DMS79 treated with DMSO at 0.1 percent for 48 hours (cell line): Measurements from ENCODE around the gene C11orf97.
"Not testable (repeated sequence)": the region's sequence is repeated elsewhere in the genome, so short reads cannot be mapped to it uniquely, and the experiment has no call there.

Experiments used
- DNase-seq: peaks from one replicate; lab custom pipeline; 2025; lab: John Stamatoyannopoulos, UW

C11orf97 gene, protein sequence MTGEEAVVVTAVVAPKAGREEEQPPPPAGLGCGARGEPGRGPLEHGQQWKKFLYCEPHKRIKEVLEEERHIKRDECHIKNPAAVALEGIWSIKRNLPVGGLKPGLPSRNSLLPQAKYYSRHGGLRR

GRCh38 chr11:94511932-94512781, at the start of gene C11orf97:
Gene C11orf97, plus strand, starts transcription at chr11:94512461. Its CDS starts 68 bp downstream, at chr11:94512529.
- peak; percentile 56 for DNase-seq

DNA sequence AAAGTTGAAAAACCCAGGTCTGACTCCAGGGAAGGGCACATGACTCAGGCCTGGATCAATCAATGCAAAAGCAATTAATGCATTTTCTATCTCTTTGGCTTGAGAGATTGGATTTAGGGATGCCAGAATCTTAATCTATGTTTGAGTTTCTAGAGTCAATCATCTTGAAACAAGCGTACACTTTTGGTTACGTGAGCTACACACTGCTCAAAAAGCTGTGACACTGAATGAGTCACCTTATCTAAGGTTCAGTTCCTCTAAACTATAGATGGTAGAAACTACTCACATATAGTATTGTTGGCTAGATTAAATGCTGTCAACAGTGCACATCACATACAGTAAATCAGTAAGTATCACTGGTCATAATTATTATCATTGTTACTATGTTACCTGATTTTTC, 42.8 kb upstream of the C11orf97 start:
- no peak for DNase-seq

- DNase-seq, result no peak
Observed at GRCh38 chr11:94472916-94473799, 39.1 kb upstream of the C11orf97 start.

DNA sequence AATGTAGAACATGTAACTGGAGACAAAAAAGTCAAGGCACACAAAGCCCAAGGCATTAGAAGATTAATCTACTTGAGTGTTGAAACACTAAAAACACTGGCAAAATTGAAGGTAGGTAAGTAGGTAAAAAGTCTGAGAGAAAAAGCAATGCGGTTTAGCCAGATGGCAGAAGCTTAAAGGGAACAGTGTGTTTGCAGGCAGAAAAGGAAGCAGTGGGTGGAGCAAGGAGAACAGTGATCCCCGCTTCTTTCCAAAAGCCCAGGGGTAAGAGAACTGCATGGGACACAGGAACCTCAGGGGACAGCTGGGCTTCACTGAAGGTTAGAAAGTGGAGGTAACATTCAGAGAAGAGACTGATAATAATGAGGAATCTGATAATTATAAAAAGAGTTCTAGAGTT, 34.6 kb upstream of the C11orf97 start:
- no peak for DNase-seq

DNA sequence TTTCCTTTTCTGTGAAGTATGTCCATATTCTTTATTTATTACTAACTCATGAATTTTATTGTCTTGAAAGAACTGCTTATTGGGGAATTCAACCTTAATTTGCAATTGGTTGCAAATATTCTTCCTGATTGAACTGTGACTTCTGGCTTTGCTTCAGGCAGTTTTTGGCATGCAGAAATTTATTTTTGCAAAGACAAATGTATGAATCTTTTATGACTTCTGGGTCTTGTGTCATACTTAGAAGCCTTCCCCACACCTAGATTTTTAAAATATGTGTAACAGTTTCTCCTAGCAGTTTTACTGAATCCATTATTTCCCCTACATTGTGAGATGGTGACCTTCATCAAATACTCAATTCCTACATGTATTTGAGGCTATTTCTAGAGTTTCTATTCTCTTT, 30.9 kb upstream of the C11orf97 start:
- DNase-seq, result no peak

DNA sequence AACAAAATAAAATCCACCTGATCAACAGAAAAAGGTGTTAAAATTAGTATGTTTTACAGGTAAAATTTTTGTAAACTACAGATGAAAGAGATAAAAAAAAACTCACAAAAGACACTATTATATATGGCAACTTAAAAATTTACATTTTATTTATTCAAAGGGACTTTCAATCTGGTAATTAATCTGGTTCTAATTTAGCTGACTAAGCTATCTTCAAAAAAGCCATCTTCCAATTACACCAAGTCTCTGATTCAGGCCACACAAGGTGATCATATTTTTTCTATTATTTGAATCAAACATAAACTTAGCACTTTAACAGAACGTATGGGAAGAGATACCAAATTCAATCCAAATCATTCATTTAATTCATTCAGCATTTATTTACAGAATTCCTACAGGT, 26.2 kb upstream of the C11orf97 start:
- no peak for DNase-seq

DNA sequence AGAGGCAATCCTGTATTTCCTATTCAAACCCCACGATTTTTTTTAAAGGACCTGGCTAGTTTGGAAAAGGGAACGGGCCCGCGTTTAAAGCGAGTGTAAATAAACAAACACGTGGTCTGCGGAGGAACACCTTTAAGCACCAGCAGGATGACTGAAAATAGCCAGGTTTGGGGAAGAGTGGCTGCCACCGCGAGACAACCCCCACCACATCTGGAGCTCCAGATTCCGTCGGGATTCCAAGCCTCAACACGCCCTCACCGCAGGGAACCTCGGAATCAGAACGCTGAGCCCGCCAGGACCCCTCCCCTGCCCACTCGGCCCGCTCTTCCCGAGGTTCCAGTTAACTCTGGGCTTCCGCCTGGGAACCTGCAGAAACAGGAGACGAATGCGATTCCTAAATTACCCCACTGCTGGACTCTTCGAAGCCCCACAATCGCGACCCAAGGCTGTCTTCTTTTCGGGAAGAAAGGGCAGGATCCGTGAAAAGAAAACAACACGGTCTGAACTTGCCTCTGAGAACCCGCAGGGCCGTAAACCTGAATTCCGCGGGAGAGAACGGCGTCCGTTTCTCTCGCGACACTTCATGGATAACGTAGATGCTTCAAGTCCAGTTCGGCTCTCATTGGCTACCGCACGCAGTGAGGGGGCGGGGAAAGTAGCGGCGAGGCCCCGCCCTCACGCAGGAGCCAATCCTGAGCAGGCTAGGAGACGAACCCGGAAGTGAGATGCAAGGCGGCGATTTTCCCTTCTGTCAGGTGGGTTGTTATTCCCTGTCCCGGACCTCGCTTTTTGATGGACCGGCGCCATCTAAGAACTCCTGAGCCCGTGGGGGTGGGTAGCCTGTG, 18.8 kb upstream of the C11orf97 start, which contains the start of the genes ANKRD49 and MRE11:
Gene ANKRD49, plus strand, starts transcription at position 704 of the 845 bp plus-strand sequence. CDS start 2,710 bp downstream, outside the sequence.
Gene MRE11, minus strand, starts transcription at position 564 of the 845 bp plus-strand sequence. CDS start 1,043 bp downstream, outside the sequence.
- DNase-seq, result peak; percentile 98

DNA sequence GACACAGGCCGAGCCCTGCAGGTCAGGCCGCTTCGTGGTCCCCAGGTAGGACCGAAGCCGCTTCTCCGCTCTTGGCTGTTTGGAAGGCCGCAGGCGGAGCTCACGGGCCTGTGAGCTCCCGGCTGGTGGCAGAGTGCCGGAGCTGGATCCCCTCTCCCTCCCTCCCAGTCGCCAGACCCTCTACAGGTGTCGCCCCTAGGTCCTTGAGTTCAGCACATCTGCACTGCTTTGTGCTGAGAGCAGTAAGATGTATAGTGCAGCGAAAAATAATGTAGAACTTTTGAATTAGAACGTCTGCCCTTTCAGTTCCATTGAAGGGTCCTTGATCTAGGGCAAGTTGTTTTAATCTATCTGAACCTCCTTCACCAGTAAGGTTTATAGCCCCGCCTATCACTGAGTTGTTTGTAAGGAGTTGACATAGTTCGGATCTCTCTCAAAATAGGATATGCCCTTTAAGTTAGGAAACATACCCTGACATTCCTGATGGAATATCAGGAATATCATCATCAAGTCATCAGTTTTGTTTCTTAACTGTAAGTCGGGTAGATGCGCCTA, 18.1 kb upstream of the C11orf97 start:
- peak; percentile 30 for DNase-seq

GRCh38 chr11:94500181-94500580, 12.1 kb upstream of the C11orf97 start:
- no peak for DNase-seq

- DNase-seq, result no peak
Observed at GRCh38 chr11:94501522-94501921, 10.7 kb upstream of the C11orf97 start.

- peak; percentile 62 for DNase-seq
Observed at GRCh38 chr11:94504689-94505293, 7.5 kb upstream of the C11orf97 start.

DNA sequence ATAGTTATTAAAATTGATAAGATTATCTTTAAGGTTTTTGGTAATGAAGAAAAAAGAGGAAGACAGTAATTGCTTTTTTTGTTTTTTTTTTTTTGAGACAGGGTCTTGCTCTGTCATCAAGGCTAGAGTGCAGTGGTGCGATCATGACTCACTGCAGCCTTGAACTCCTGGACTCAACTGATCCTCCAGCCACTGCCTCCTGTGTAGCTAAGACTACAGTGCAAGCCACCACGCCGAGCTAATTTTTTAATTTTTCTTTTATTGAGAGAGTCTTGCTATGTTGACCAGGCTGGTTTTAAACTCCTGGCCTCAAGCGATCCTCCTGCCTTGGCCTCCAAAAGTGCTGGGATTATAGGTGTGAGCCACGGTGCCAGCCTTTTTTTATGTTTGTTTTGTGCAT, 5.7 kb upstream of the C11orf97 start:
- not testable (repeated sequence) for DNase-seq

- DNase-seq, result no peak
Observed at GRCh38 chr11:94507485-94507884, 4.8 kb upstream of the C11orf97 start.

DNA sequence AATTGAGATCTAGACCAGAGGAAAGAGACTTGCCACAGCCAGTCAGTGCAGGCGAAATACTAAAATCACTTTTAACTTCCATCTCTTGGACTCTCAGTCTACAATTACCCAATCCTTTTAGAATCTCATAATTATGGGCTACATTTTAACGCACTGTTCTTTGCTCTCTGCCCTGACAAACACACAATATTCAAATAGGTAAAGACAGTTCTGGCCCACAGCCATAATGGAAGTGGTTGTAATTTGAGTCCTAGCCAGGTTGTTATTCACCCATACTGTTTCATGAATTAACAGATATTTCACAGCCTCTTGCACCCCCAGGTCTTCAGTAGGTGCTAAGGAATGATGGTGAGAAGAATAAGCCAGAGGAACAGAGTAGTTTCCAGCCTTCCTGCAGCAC, 830 bp downstream of the C11orf97 start:
- DNase-seq, result peak; percentile 89

- DNase-seq, result no peak
Observed at GRCh38 chr11:94515398-94515797, 3.1 kb downstream of the C11orf97 start.

DNA sequence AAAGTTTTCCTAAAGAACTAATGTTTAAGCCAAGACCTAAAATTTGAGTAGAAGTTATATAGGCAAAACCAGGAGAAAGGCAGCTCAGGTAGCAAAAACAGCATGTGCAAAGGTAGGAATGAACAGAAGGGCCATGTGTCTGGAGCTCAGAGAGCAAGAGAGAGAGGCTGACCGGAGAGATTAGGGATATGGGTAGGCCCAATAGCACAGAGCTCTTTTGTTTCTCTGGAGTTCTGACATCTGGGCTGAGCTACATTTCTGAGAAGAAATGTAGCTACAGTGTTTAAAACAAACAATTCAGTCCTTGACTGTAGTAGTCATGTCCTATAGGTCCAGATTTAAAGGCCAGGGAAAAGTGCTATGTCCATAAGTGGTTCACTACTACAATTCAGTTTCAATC, 4.5 kb downstream of the C11orf97 start:
- no peak for DNase-seq

DNA sequence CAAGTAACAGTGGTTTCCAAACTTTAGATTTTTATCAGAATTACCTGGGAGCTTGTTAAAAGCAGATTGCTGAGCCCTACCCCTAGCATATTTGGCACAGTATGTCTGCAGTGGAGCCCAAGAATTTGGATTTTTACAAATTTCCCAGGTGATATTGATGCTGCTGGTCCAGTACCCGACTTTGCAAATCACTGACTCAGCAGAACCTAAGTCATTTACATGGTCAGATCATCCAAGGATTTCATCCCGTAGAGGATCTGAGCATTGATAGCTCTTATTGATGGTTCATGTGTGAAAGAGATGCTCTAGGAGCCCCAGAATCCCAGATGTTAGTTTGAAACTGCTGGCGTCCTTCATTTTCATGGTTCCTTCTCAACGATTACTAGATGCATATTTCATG, 6.0 kb downstream of the C11orf97 start:
- DNase-seq, result no peak

- peak; percentile 70 for DNase-seq
Observed at GRCh38 chr11:94519478-94520084, 7.3 kb downstream of the C11orf97 start.

- DNase-seq, result no peak
Observed at GRCh38 chr11:94521684-94522083, 9.4 kb downstream of the C11orf97 start.

GRCh38 chr11:94524341-94524740, 12.1 kb downstream of the C11orf97 start:
- no peak for DNase-seq
